Endodermal cell (in vitro differentiated cells): ENCODE results near the gene RASA4B. TPM values are rescaled to one million over a fixed set of nuclear protein-coding genes. Genes with fewer than 3 reads are reported as not detected.
"Not testable (repeated sequence)": the region's sequence is repeated elsewhere in the genome, so short reads cannot be mapped to it uniquely, and the experiment has no call there.

Experiments
- DNase-seq: peaks from one replicate; pipeline ENCODE4 v3.0.0-alpha.2; 2017
- H3K27ac ChIP-seq: 2 replicates; pipeline ENCODE4 v1.5.1; 2013; ENCODE audit warnings: mild to moderate bottlenecking, low read depth, low read length, moderate library complexity
- H3K27me3 ChIP-seq: 2 replicates; pipeline ENCODE4 v1.6.1; 2013; ENCODE audit warnings: mild to moderate bottlenecking, low read length, moderate library complexity; ENCODE audit not compliant: insufficient read depth, control insufficient read depth, poor library complexity, severe bottlenecking
- H3K36me3 ChIP-seq: 2 replicates; pipeline ENCODE4 v1.7.0; 2013; ENCODE audit warnings: mild to moderate bottlenecking, low read length, moderate library complexity; ENCODE audit not compliant: control insufficient read depth, insufficient read depth
- H3K4me1 ChIP-seq: one replicate; pipeline ENCODE4 v1.7.0; 2013; ENCODE audit warnings: low read length; ENCODE audit not compliant: control insufficient read depth, insufficient read depth
- H3K4me3 ChIP-seq: 2 replicates; pipeline ENCODE4 v1.5.1; 2013; ENCODE audit warnings: mild to moderate bottlenecking, low read length, moderate library complexity
- H3K9ac ChIP-seq: 2 replicates; pipeline ENCODE4 v1.6.1; 2013; ENCODE audit warnings: mild to moderate bottlenecking, low read length, moderate library complexity; ENCODE audit not compliant: poor library complexity, severe bottlenecking; ENCODE audit errors: extremely low read depth
- H3K9me3 ChIP-seq: 2 replicates; pipeline ENCODE4 v1.6.1; 2013; ENCODE audit warnings: mild to moderate bottlenecking, low read length, moderate library complexity; ENCODE audit not compliant: control insufficient read depth
- H3K27ac Mint-ChIP-seq: 2 replicates; pipeline ENCODE4 v1.8.0; 2020; ENCODE audit warnings: mixed read lengths
- H3K27me3 Mint-ChIP-seq: 2 replicates; pipeline ENCODE4 v1.8.0; 2021; ENCODE audit warnings: mild to moderate bottlenecking, mixed read lengths; ENCODE audit not compliant: insufficient read depth
- H3K36me3 Mint-ChIP-seq: 2 replicates; pipeline ENCODE4 v1.8.0; 2020; ENCODE audit warnings: low read depth, mixed read lengths
- H3K4me1 Mint-ChIP-seq: 2 replicates; pipeline ENCODE4 v1.8.0; 2020; ENCODE audit warnings: mixed read lengths
- H3K4me3 Mint-ChIP-seq: 2 replicates; pipeline ENCODE4 v1.8.0; 2020; ENCODE audit warnings: mild to moderate bottlenecking, moderate library complexity, mixed read lengths
- H3K9me3 Mint-ChIP-seq: 2 replicates; pipeline ENCODE4 v1.8.0; 2020; ENCODE audit warnings: mild to moderate bottlenecking, mixed read lengths
- CTCF ChIP-seq: fragments of 200-600 bp; sonication (generic); conservative IDR thresholded peaks from 2 replicates; pipeline ENCODE4 v1.5.0; 2021; ENCODE audit warnings: antibody characterized with exemption, mild to moderate bottlenecking
- WGBS, 2 experiments: methylation state at CpG; one replicate each; pipeline versions ENCODE4 v1.1.5 to v1.1.7; 2013; ENCODE audit warnings: missing lambda C conversion rate in 2 of 2, mixed read lengths in 1 of 2; ENCODE audit not compliant: insufficient coverage in 1 of 2, insufficient read length in 1 of 2; 5-methylcytosine and 5-hydroxymethylcytosine counted together
- total RNA-seq, 2 donors: library from RNA; stranded (reverse); fragmentation: NEBNext Ultra II Directional in 1 of 2; extraction: Animal tissue kit (Norgen Biotek cat#: 25700) in 1 of 2; gene quantifications; 2 replicates in 1 of 2; 3 replicates in 1 of 2; pipeline ENCODE4 v1.2.1, GENCODE V29; 2021

Gene RASA4B
- total RNA-seq, 2 donors from 2014 or later = 3.5 to 11.5 TPM

GRCh38 chr7:102474116-102474515 lies 43.5 kb downstream of the RASA4B start:
- not testable (repeated sequence) for DNase-seq, H3K27ac Mint-ChIP-seq, H3K36me3 Mint-ChIP-seq, H3K4me1 ChIP-seq, H3K9me3 ChIP-seq, H3K27me3 ChIP-seq, H3K27me3 Mint-ChIP-seq, H3K9me3 Mint-ChIP-seq, H3K9ac ChIP-seq, H3K4me3 ChIP-seq, H3K27ac ChIP-seq, H3K4me1 Mint-ChIP-seq, H3K4me3 Mint-ChIP-seq
- peaks cover 12% of the 10 kb centered on the region for H3K36me3 ChIP-seq
- 100% methylated on average over 3 of the region's 14 CpGs; no CpG with 5 or more reads in 1 of the 2 experiments for WGBS, 2 experiments

- Histone ChIP-seq H3K9me3 (no peaks in the 10 kb centered on the region), H3K36me3 (peaks cover 15% of the 10 kb centered on the region), H3K27ac (no peak overlapping the region), H3K27me3 (no peaks in the 10 kb centered on the region), H3K4me1 (no peaks in the 10 kb centered on the region), H3K9ac (no peak overlapping the region), H3K4me3 (no peak overlapping the region)
- Mint-ChIP-seq H3K4me1 (no peaks in the 10 kb centered on the region), H3K27ac (no peak overlapping the region), H3K4me3 (no peak overlapping the region), H3K27me3 (no peaks in the 10 kb centered on the region), H3K36me3 (peaks cover 10% of the 10 kb centered on the region), H3K9me3 (no peaks in the 10 kb centered on the region)
- no peak for TF ChIP-seq CTCF
- 92 to 93% methylated on average over 18 to 22 of the region's 23 CpGs for WGBS, 2 experiments
- DNase-seq = peak; percentile 37
Observed at GRCh38 chr7:102473271-102473991, 44.1 kb downstream of the RASA4B start.

- DNase-seq = peak; percentile 42
- H3K27ac Mint-ChIP-seq = peak overlapping the region; percentile 52
Observed at GRCh38 chr7:102472126-102473041, 45.2 kb downstream of the RASA4B start.

More at GRCh38 chr7:102472126-102473041, 45.2 kb downstream of the RASA4B start:
- no peak for TF ChIP-seq CTCF
- Histone ChIP-seq H3K4me3 (no peak overlapping the region), H3K9me3 (no peaks in the 10 kb centered on the region), H3K4me1 (no peaks in the 10 kb centered on the region), H3K27ac (no peak overlapping the region), H3K9ac (no peak overlapping the region), H3K36me3 (peaks cover 15% of the 10 kb centered on the region), H3K27me3 (no peaks in the 10 kb centered on the region)
- no peaks in the 10 kb centered on the region for H3K4me1 Mint-ChIP-seq
- H3K27me3 Mint-ChIP-seq = no peaks in the 10 kb centered on the region
- H3K9me3 Mint-ChIP-seq = no peaks in the 10 kb centered on the region
- no peak overlapping the region for H3K4me3 Mint-ChIP-seq
- peaks cover 10% of the 10 kb centered on the region for H3K36me3 Mint-ChIP-seq
- WGBS, 2 experiments = 83 to 91% methylated on average over 15 to 31 of the region's 31 CpGs
